ENCODE data around the gene PBRM1. TPM values are rescaled to one million over a fixed set of nuclear protein-coding genes. Genes with fewer than 3 reads are reported as not detected.

PBRM1 gene
- polyA plus RNA-seq, 1 donor (not counting 4 experiments of a cell fraction or from before 2014, with no cell fraction given) = 26.0 TPM

- FAIRE-seq (no peak), DNase-seq (ENCODE audit: low read depth, low spot score) (no peak)
- H3K27ac ChIP-seq (ENCODE audit: control insufficient read depth, insufficient read depth, low read length) = peak overlapping the region; percentile 47
- H3K4me3 ChIP-seq (ENCODE audit: control insufficient read depth in 2 of 3, extremely low read depth in 1 of 3, insufficient read depth in 2 of 3, low read depth in 1 of 3, low read length in 3 of 3) = no peak overlapping the region
- H2AFZ ChIP-seq (ENCODE audit: control insufficient read depth, low read length) = no peak overlapping the region
- H3K79me2 ChIP-seq (ENCODE audit: control insufficient read depth, insufficient read depth, low read length) = peaks cover 2% of the 10 kb centered on the region
- peaks cover 3% of the 10 kb centered on the region for H4K20me1 ChIP-seq (ENCODE audit: control insufficient read depth, extremely low read depth, insufficient read depth, low read length)
- peak overlapping the region; percentile 8 for H3K4me2 ChIP-seq (ENCODE audit: control insufficient read depth, extremely low read depth, insufficient read depth, low read depth, low read length)
- H3K9ac ChIP-seq (ENCODE audit: control insufficient read depth, extremely low read depth, insufficient read depth, low read length) = peak overlapping the region; percentile 18
- peaks cover 12 to 16% of the 10 kb centered on the region in 2 experiments for H3K36me3 ChIP-seq (ENCODE audit: control insufficient read depth in 2 of 2, extremely low read depth in 1 of 2, insufficient read depth in 2 of 2, low read length in 2 of 2)
- H3K9me3 ChIP-seq (ENCODE audit: control insufficient read depth, low read depth, low read length) = no peaks in the 10 kb centered on the region
- dilution Hi-C loops (cut with MboI; ENCODE audit: extremely low pct_ligation_motif_present, low sequenced_read_pairs) = no loop called here
- H3K4me1 ChIP-seq (ENCODE audit: control insufficient read depth, extremely low read depth, insufficient read depth, low read length) = peaks cover 20% of the 10 kb centered on the region
- no peaks in the 10 kb centered on the region for H3K27me3 ChIP-seq (ENCODE audit: control insufficient read depth, extremely low read depth, insufficient read depth, low read length)
- H3K9me1 ChIP-seq (ENCODE audit: control insufficient read depth, extremely low read depth, insufficient read depth, low read length) = peaks cover 3% of the 10 kb centered on the region
- TF ChIP-seq CTCF (optimal IDR thresholded peaks at IDR 0.05 in 1 of 3, IDR thresholded peaks at IDR 0.05 in 1 of 3, conservative IDR thresholded peaks at IDR 0.05 in 1 of 3; ENCODE audit: extremely low read depth in 1 of 3, insufficient read depth in 2 of 3, low read length in 3 of 3) (no peak), EZH2 (IDR thresholded peaks at IDR 0.05; ENCODE audit: low read length) (no peak)
Measured at GRCh38 chr3:52525680-52526561, 159.8 kb downstream of the PBRM1 start.

GRCh38 chr3:52524752-52525679, 160.7 kb downstream of the PBRM1 start:
- H3K9ac ChIP-seq (ENCODE audit: control insufficient read depth, extremely low read depth, insufficient read depth, low read length) = peak overlapping the region; percentile 18
- peaks cover 3% of the 10 kb centered on the region for H4K20me1 ChIP-seq (ENCODE audit: control insufficient read depth, extremely low read depth, insufficient read depth, low read length)
- no peak overlapping the region for H3K4me3 ChIP-seq (ENCODE audit: control insufficient read depth in 2 of 3, extremely low read depth in 1 of 3, insufficient read depth in 2 of 3, low read depth in 1 of 3, low read length in 3 of 3)
- H3K9me1 ChIP-seq (ENCODE audit: control insufficient read depth, extremely low read depth, insufficient read depth, low read length) = peaks cover 3% of the 10 kb centered on the region
- TF ChIP-seq EZH2 (IDR thresholded peaks at IDR 0.05; ENCODE audit: low read length) (no peak), CTCF (optimal IDR thresholded peaks at IDR 0.05 in 1 of 3, IDR thresholded peaks at IDR 0.05 in 1 of 3, conservative IDR thresholded peaks at IDR 0.05 in 1 of 3; ENCODE audit: extremely low read depth in 1 of 3, insufficient read depth in 2 of 3, low read length in 3 of 3) (no peak)
- H3K36me3 ChIP-seq (ENCODE audit: control insufficient read depth in 2 of 2, extremely low read depth in 1 of 2, insufficient read depth in 2 of 2, low read length in 2 of 2) = peaks cover 12 to 16% of the 10 kb centered on the region in 2 experiments
- FAIRE-seq (peak; percentile 17), DNase-seq (ENCODE audit: low read depth, low spot score) (no peak)
- peaks cover 20% of the 10 kb centered on the region for H3K4me1 ChIP-seq (ENCODE audit: control insufficient read depth, extremely low read depth, insufficient read depth, low read length)
- H2AFZ ChIP-seq (ENCODE audit: control insufficient read depth, low read length) = no peak overlapping the region
- peak overlapping the region; percentile 47 for H3K27ac ChIP-seq (ENCODE audit: control insufficient read depth, insufficient read depth, low read length)
- dilution Hi-C loops (cut with MboI; ENCODE audit: extremely low pct_ligation_motif_present, low sequenced_read_pairs) = no loop called here
- H3K27me3 ChIP-seq (ENCODE audit: control insufficient read depth, extremely low read depth, insufficient read depth, low read length) = no peaks in the 10 kb centered on the region
- no peaks in the 10 kb centered on the region for H3K9me3 ChIP-seq (ENCODE audit: control insufficient read depth, low read depth, low read length)
- no peaks in the 10 kb centered on the region for H3K79me2 ChIP-seq (ENCODE audit: control insufficient read depth, insufficient read depth, low read length)
- peak overlapping the region; percentile 32 for H3K4me2 ChIP-seq (ENCODE audit: control insufficient read depth, extremely low read depth, insufficient read depth, low read depth, low read length)

Data from keratinocyte (primary cell).